GM13977 (cell line): ENCODE measurements around the gene ZNF276.

Experiments used
- DNase-seq: peaks from one replicate; pipeline ENCODE4 v3.0.0; 2012; ENCODE audit warnings: low spot score
- in situ Hi-C: fragments of 300-500 bp; cut with MboI; formaldehyde crosslinking; loops from one replicate; pipeline ENCODE4 v1.12.0; 2022; ENCODE audit warnings: low sequenced_read_pairs, low pct_unique_long_range_greater_than_20kb, mixed read lengths, inconsistent platforms; ENCODE audit not compliant: unreplicated experiment
- TF ChIP-seq, protein P1 (sequence below): IDR thresholded peaks from 2 replicates; pipeline ENCODE4 v1.5.1; 2012; ENCODE audit warnings: mild to moderate bottlenecking, control low read depth; ENCODE audit not compliant: insufficient read depth; ENCODE audit errors: extremely low read depth, missing control alignments

ZNF276 gene

DNA sequence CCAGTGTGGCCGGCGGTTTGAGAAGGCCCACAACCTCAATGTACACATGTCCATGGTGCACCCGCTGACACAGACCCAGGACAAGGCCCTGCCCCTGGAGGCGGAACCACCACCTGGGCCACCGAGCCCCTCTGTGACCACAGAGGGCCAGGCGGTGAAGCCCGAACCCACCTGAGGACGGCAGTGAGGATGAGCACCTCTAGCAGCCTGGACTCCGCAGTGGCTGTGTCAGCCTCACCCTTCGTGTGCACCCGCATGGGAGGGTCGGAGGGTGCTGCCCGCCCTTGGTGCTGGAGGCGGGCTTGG, 16.7 kb downstream of the ZNF276 start:
- in situ Hi-C loops, result no loop called here
- TF ChIP-seq, protein P1, sequence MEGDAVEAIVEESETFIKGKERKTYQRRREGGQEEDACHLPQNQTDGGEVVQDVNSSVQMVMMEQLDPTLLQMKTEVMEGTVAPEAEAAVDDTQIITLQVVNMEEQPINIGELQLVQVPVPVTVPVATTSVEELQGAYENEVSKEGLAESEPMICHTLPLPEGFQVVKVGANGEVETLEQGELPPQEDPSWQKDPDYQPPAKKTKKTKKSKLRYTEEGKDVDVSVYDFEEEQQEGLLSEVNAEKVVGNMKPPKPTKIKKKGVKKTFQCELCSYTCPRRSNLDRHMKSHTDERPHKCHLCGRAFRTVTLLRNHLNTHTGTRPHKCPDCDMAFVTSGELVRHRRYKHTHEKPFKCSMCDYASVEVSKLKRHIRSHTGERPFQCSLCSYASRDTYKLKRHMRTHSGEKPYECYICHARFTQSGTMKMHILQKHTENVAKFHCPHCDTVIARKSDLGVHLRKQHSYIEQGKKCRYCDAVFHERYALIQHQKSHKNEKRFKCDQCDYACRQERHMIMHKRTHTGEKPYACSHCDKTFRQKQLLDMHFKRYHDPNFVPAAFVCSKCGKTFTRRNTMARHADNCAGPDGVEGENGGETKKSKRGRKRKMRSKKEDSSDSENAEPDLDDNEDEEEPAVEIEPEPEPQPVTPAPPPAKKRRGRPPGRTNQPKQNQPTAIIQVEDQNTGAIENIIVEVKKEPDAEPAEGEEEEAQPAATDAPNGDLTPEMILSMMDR, result no peak
- DNase-seq, result no peak

DNA sequence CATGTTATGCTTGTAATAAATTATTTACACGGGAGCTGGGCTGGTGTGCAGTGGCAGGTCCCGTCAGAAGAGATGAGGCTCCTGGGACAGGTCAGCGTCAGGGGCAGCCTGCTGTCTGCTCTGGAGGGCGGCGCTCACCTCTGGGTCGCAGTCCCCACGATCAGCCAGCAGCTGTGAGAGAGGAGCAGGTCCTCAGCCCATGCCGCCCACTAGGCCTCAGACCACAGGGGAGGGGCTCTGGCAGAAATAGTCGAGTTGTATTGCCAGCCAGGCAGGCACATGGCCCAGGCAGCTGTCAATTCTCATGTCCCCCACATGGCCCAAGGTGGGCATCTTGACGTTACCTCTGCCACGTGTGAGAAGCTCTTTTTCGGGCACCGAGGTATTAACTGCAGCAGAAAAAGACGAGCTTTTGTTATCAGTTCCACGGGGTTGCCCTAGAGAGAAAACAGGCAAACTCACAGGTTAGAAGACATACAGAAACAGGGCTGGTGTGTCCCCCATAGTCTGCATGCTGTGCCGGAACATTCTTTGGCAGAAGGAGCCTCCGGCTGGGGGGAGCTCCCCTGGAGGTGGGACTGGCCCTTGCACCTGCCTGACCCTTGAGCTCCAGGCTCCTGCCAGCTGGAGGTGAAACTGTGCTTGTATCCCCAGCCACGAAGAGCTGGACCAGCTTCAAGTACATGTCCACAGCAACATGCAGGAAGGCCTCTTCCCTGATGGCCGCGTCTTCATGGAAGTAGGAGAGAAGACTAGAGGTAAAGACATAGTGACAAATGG, 17.4 kb downstream of the ZNF276 start:
- TF ChIP-seq, protein P1, result no peak
- in situ Hi-C loops, result no loop called here
- DNase-seq, result no peak

DNA sequence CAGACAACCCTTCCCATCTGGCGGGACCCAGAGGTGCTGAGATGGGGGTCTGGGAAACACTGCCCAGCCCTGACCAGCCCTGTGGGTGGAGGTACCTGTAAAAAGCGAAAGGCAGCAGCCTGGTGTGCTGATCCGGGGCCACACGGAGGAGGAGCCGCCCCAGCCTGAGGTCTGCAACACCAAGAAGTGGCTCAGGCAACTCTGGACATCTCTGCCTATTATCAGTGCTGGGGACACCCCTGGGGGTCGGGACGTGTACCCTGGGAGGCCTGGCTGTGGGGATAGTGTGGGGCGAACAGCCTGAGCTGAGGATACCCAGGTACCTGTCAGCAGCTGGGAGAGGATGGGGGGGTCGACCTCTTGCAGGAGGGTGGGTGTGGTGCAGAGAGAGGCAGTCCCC, 18.0 kb downstream of the ZNF276 start:
- TF ChIP-seq, protein P1, result no peak
- DNase-seq, result no peak
- in situ Hi-C loops, result no loop called here

DNA sequence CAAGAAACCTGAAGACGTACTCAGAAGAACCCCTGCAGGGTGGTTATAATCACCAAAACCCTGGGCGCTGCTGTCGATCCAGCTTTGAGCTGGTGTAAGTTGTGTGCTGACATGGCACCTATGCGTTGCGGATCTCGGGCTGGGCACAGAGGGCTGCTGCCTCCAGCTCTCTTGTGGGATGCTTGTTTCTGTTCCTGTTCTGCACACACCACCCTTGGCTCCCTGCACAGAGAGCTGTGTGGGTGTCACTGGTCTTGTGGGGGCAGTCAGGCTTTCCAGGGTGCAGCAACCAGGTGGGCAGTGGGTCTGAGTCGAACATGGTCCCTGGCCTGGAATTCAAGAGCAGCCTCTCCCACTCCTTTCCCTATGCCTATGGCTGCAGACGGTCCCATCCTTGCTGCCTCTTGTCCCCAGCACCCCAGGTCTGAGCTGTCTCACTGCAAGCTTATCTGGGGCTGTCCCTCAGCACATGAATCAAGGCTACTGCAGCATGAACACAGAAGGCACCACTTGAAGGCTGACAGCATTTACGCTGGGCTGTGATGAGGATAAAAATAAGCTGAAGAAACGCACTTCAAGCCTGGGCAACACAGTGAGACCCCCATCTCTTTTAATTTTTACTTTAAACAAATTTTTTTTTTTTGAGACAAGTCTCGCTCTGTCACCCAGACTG, 20.1 kb downstream of the ZNF276 start:
- no peak for DNase-seq
- TF ChIP-seq, protein P1, result no peak
- in situ Hi-C loops, result no loop called here

DNA sequence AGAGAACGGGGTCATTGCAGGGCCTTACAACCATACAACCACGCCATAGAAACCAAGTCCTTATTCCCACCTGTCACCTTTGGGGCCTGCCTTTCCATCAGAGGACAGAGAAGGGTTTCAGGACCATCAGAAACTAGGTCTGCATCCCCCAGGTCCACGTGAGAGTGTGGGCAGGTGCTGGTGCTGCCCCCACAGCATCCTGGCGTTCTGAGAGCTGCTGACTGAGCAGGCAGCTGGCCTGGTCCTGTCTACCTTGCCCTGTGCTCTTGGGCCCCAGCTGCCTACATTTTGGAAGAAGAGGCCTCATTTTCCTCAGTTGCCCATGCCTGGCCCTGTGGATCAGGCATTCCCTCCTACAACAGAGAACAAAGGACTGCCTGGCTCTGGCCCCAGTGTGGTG, 21.6 kb downstream of the ZNF276 start:
- TF ChIP-seq, protein P1, result no peak
- in situ Hi-C loops, result no loop called here
- no peak for DNase-seq

DNA sequence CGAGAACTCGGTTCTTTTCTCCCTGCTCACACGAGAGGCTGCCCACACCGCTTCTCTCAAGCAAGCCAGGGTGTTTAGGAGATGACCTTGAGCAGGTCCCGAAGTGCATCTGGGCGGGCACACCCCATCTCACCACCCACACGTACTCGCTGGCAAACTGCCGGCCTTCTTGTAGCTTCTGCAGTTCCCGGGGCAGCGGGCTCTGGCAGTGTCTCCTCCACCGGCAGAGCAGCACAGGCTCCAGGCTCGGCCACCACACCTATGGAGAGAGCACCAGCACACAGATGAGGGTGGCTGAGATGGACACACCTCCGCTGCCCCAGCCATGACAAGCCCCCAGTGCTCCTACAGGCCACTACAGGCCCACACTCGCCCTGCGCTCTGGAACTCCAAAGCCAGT, 23.5 kb downstream of the ZNF276 start:
- no peak for DNase-seq
- in situ Hi-C loops, result no loop called here
- TF ChIP-seq, protein P1, result no peak

DNA sequence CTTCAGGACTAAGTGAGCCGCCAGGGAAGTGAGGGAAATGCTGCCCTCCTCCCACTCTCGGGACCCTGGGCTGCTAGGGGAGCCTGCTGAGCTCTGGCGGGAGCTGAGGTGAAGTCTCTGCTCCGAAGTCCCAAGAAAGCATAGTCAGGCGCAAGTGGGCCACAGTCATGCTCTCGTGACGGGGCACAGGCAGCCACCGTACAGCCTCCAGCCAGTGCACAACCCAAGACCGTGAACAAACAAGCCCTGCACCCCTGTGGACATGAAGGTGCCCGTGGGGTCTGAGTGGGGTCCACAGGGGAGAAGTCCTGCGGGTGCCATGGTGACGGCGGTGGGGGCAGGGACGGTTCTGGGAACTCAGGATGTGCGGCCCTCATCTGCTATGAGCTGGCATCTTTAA, 24.7 kb downstream of the ZNF276 start:
- in situ Hi-C loops, result no loop called here
- TF ChIP-seq, protein P1, result no peak
- no peak for DNase-seq
